Right lobe of liver (tissue), 6 donors: ENCODE data around the gene CALCR. TPM values are rescaled to one million over a fixed set of nuclear protein-coding genes. Genes with fewer than 3 reads are reported as not detected.

Experiments
- ATAC-seq, 4 donors: fragments of 200-7000 bp; cut with Tn5 transposase; one replicate each; pipeline ENCODE4 v1.9.1; 2020; ENCODE audit warnings: mild to moderate bottlenecking in 4 of 4, moderate library complexity in 4 of 4
- DNase-seq, 3 donors: peaks; one replicate each; pipeline ENCODE4 v3.0.0-alpha.2; 2020
- H3K27ac ChIP-seq, 3 donors: fragments of 200-600 bp; one replicate each; pipeline ENCODE4 v1.8.0; 2022
- H3K27me3 ChIP-seq, 2 donors: fragments of 200-600 bp; one replicate each; pipeline ENCODE4 v1.8.0; 2022
- H3K36me3 ChIP-seq, 4 donors: fragments of 200-600 bp; sonication (generic) in 1 of 4; one replicate each; pipeline versions ENCODE4 v1.5.1 to v1.8.0; 2017 to 2022; ENCODE audit warnings: control low read depth in 1 of 4
- H3K4me1 ChIP-seq, 4 donors: fragments of 200-600 bp; sonication (generic) in 1 of 4; one replicate each; pipeline versions ENCODE4 v1.5.1 to v1.8.0; 2017 to 2022; ENCODE audit warnings: control low read depth in 1 of 4
- H3K4me3 ChIP-seq, 3 donors: fragments of 200-600 bp; one replicate each; pipeline ENCODE4 v1.8.0; 2022
- H3K9me3 ChIP-seq, 4 donors: fragments of 200-600 bp; sonication (generic) in 1 of 4; one replicate each; pipeline versions ENCODE4 v1.5.1 to v1.8.0; 2017 to 2022; ENCODE audit warnings: control low read depth in 1 of 4
- CTCF ChIP-seq, 4 donors: fragments of 200-600 bp in 3 of 4; fragments of 450-650 bp in 1 of 4; IDR thresholded peaks; one replicate each; pipeline versions ENCODE4 v1.5.1 to v1.8.0; 2016 to 2022; ENCODE audit warnings: antibody characterized with exemption in 4 of 4, mild to moderate bottlenecking in 2 of 4
- POLR2A ChIP-seq: fragments of 450-650 bp; IDR thresholded peaks from one replicate; pipeline ENCODE4 v1.6.1; 2017; ENCODE audit warnings: antibody characterized with exemption, mild to moderate bottlenecking
- WGBS: methylation state at CpG from one replicate; pipeline ENCODE4 v1.1.6; 2018; ENCODE audit warnings: low coverage, low lambda C conversion rate; ENCODE audit not compliant: insufficient coverage; ENCODE audit errors: missing lambda C conversion rate; 5-methylcytosine and 5-hydroxymethylcytosine counted together
- intact Hi-C, 2 donors: fragments of 100-400 bp; cut with DNase I; formaldehyde crosslinking; loops; one replicate each; pipeline versions ENCODE4 v1.11.2 to v1.14.1; 2022
- total RNA-seq, 6 experiments: library from RNA; depleted of rRNA in 2 of 6; stranded (reverse); fragments of >200 nt in 2 of 6; fragmentation: NEBNext Ultra II Directional in 3 of 6; extraction: Animal tissue kit (Norgen Biotek cat#: 25700) in 3 of 6; gene quantifications; one replicate each; pipeline versions ENCODE4 v1.1.0 to v1.2.4, GENCODE V29; 2016 to 2023
- donor health status: DM: no; HTN: yes; CAD: no.
- donor health status: DM: no; HTN: no; CAD: no.
- donor health status: DM: no; HTN: no; CAD: no.
- donor health status: DM: no; HTN: yes; CAD: no.
- donor health status: DM: no; HTN: yes; CAD: no.

The CALCR gene
- total RNA-seq, 6 experiments from 2014 or later, result not detected

- Histone ChIP-seq H3K4me3 (no peak overlapping the region), H3K4me1 (no peaks in the 10 kb centered on the region), H3K27me3 (no peaks in the 10 kb centered on the region), H3K9me3 (no peaks in the 10 kb centered on the region), H3K27ac (no peak overlapping the region), H3K36me3 (no peaks in the 10 kb centered on the region)
- ATAC-seq, result peak in 2 of 4 donors; percentile 59 to 81
- WGBS, result 13% methylated on average over 2 of the region's 2 CpGs
- DNase-seq, result peak in 1 of 3 donors; percentile 42
- TF ChIP-seq CTCF (IDR thresholded peaks at IDR 0.05), result no peak
- TF ChIP-seq POLR2A, result no peak
- intact Hi-C loops, result no loop called here
These were observed 97.8 kb downstream of the CALCR start for GRCh38 chr7:93476491-93477344.

- H3K4me3 ChIP-seq, result no peak overlapping the region
- WGBS, result 72% methylated on average over 4 of the region's 4 CpGs
- DNase-seq (no peak), ATAC-seq (no peak)
- H3K27ac ChIP-seq, result no peak overlapping the region
- H3K36me3 ChIP-seq, result no peaks in the 10 kb centered on the region
- no peaks in the 10 kb centered on the region for H3K27me3 ChIP-seq
- TF ChIP-seq POLR2A, result no peak
- no peak for TF ChIP-seq CTCF (IDR thresholded peaks at IDR 0.05)
- intact Hi-C loops, result no loop called here
- H3K9me3 ChIP-seq, result no peaks in the 10 kb centered on the region
- no peaks in the 10 kb centered on the region for H3K4me1 ChIP-seq
These were observed 98.7 kb downstream of the CALCR start for GRCh38 chr7:93475811-93476210.

- no peak overlapping the region for H3K27ac ChIP-seq
- no peaks in the 10 kb centered on the region for H3K4me1 ChIP-seq
- H3K9me3 ChIP-seq, result no peaks in the 10 kb centered on the region
- DNase-seq (no peak), ATAC-seq (no peak)
- no peaks in the 10 kb centered on the region for H3K27me3 ChIP-seq
- WGBS, result 59% methylated on average over 2 of the region's 2 CpGs
- intact Hi-C loops, result no loop called here
- no peak for TF ChIP-seq POLR2A
- TF ChIP-seq CTCF (IDR thresholded peaks at IDR 0.05), result no peak
- H3K4me3 ChIP-seq, result no peak overlapping the region
- H3K36me3 ChIP-seq, result no peaks in the 10 kb centered on the region
These were observed 103.1 kb downstream of the CALCR start for GRCh38 chr7:93471456-93471855.

GRCh38 chr7:93463764-93464163, 110.8 kb downstream of the CALCR start:
- TF ChIP-seq CTCF (IDR thresholded peaks at IDR 0.05) (no peak), POLR2A (no peak)
- DNase-seq (no peak), ATAC-seq (no peak)
- no peak overlapping the region for H3K4me3 ChIP-seq
- H3K9me3 ChIP-seq, result no peaks in the 10 kb centered on the region
- no peaks in the 10 kb centered on the region for H3K27me3 ChIP-seq
- H3K36me3 ChIP-seq, result no peaks in the 10 kb centered on the region
- 70% methylated on average over 2 of the region's 2 CpGs for WGBS
- no peaks in the 10 kb centered on the region for H3K4me1 ChIP-seq
- intact Hi-C loops, result no loop called here
- no peak overlapping the region for H3K27ac ChIP-seq
